Activated CD4-positive, alpha-beta memory T cell treated with anti-CD3 and anti-CD28 coated beads, Interleukin-2, amount 10 ng/mL, durations not matched to agents 7 days and 5 days (primary cell): ENCODE measurements around the gene ABCC3. TPM values are rescaled to one million over a fixed set of nuclear protein-coding genes. Genes with fewer than 3 reads are reported as not detected.
A peak's percentile ranks its signal among the peaks of the same experiment; 100 is the strongest.

Source experiments
- CTCF ChIA-PET: fragments of 350-600 bp; sonication (Branson Sonifier 250); formaldehyde crosslinking; loops from one replicate; lab custom pipeline; 2021; ENCODE audit warnings: antibody characterized with exemption, inconsistent platforms; lab: Charles Lee
- POLR2A ChIA-PET: fragments of 350-600 bp; sonication (Branson Sonifier 250); formaldehyde crosslinking; loops from one replicate; lab custom pipeline; 2021; ENCODE audit warnings: antibody characterized with exemption; lab: Charles Lee
- DNase-seq: peaks from one replicate; pipeline ENCODE4 v3.0.0-alpha.2; 2020
- H3K27ac Mint-ChIP-seq: one replicate; pipeline ENCODE4 v1.8.0; 2021; ENCODE audit warnings: mild to moderate bottlenecking, mixed read lengths
- H3K27me3 Mint-ChIP-seq: one replicate; pipeline ENCODE4 v1.8.0; 2021; ENCODE audit warnings: mixed read lengths
- H3K36me3 Mint-ChIP-seq: one replicate; pipeline ENCODE4 v1.8.0; 2021; ENCODE audit warnings: low read depth, mixed read lengths
- H3K4me1 Mint-ChIP-seq: one replicate; pipeline ENCODE4 v1.8.0; 2021; ENCODE audit warnings: mixed read lengths
- H3K4me3 Mint-ChIP-seq: one replicate; pipeline ENCODE4 v1.8.0; 2021; ENCODE audit warnings: mild to moderate bottlenecking, mixed read lengths
- H3K9me3 Mint-ChIP-seq: one replicate; pipeline ENCODE4 v1.8.0; 2021; ENCODE audit warnings: mixed read lengths
- total RNA-seq, 2 experiments: library from RNA; stranded (reverse); gene quantifications; one replicate each; pipeline ENCODE4 v1.2.3, GENCODE V29; 2021

The ABCC3 gene
- total RNA-seq, 2 experiments from 2014 or later, result 0.25 TPM; not detected in 1

- CTCF ChIA-PET, result no interaction called here
Measured at GRCh38 chr17:50689251-50689650, 54.6 kb downstream of the ABCC3 start.

DNA sequence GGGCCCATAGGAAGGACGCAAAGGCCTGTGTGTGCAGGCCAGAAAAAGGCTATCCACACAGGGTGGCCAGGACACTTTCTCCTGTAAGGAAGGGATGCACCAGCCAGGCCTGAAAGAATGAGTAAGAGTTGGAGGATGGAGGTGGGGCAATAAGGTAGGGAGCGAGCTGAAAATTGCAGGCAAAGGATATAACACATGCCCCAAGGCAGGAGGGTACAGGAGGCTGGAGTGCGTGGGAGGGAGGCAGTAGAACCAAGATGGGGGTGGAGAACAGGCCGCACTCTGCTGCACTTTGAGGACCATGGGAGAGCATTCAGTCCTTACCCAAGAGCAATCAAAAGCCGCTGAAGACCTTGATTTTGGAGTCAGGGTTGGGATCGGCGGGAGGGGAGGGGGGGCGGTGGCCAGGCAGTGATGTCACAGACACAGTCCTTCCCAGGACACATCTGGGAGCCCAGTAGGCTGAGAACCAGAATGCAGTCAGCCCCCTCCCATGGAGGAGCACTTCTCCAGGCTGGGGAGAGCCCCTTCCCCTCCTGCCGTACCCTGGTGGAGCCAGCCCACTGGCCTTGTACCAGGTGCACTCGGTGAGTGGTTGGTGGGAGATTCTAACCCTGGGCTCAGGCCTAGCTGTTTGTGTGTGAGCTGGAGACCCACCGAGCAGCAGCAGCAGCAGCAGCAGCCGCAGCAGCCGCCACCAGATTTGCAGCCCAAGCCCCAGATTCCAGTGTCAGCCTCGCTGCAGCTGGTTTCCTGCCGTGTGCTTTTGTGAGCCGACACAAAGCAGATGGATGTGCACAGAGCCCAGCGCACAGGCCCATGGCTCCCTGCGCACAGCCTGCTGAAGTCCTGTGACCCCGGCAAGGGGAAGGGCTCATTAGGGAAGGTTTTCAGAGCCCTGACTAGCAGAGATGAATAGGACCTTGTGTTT is 55.5 kb downstream of the ABCC3 start:
- ChIA-PET POLR2A (interaction anchor here (2.5 kb wide), 1 partner anchor 17 kb away, joined by 7 read pairs; the partner anchor contains the start of gene ANKRD40), CTCF (no interaction called here)
- Mint-ChIP-seq H3K27me3 (no peaks in the 10 kb centered on the region), H3K9me3 (no peaks in the 10 kb centered on the region), H3K4me1 (no peaks in the 10 kb centered on the region), H3K4me3 (no peak overlapping the region), H3K36me3 (peaks cover 13% of the 10 kb centered on the region), H3K27ac (no peak overlapping the region)
- DNase-seq, result no peak

More at GRCh38 chr17:50689251-50689650, 54.6 kb downstream of the ABCC3 start:
- POLR2A ChIA-PET, result no interaction called here
- Mint-ChIP-seq H3K4me1 (no peaks in the 10 kb centered on the region), H3K36me3 (peaks cover 7% of the 10 kb centered on the region), H3K4me3 (no peak overlapping the region), H3K27me3 (no peaks in the 10 kb centered on the region), H3K9me3 (no peaks in the 10 kb centered on the region), H3K27ac (no peak overlapping the region)
- DNase-seq, result no peak

DNA sequence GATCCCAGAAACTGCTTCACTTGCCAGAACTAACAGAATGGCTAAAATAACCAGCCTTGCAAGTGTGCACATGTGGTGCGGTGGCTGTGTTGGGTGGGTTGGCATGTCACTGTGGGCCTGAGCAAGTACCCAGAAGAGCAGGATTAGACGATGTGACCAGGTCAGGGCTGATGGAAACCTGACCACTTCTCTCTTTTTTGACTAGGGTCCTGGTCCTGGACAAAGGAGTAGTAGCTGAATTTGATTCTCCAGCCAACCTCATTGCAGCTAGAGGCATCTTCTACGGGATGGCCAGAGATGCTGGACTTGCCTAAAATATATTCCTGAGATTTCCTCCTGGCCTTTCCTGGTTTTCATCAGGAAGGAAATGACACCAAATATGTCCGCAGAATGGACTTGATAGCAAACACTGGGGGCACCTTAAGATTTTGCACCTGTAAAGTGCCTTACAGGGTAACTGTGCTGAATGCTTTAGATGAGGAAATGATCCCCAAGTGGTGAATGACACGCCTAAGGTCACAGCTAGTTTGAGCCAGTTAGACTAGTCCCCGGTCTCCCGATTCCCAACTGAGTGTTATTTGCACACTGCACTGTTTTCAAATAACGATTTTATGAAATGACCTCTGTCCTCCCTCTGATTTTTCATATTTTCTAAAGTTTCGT is 56.3 kb downstream of the ABCC3 start:
- H3K4me1 Mint-ChIP-seq, result peaks cover under 1% of the 10 kb centered on the region
- ChIA-PET CTCF (no interaction called here), POLR2A (interaction anchor here (2.5 kb wide), 1 partner anchor 16 kb away, joined by 7 read pairs; the partner anchor contains the start of gene ANKRD40)
- no peak for DNase-seq
- no peaks in the 10 kb centered on the region for H3K27me3 Mint-ChIP-seq
- H3K4me3 Mint-ChIP-seq, result no peak overlapping the region
- no peaks in the 10 kb centered on the region for H3K9me3 Mint-ChIP-seq
- no peak overlapping the region for H3K27ac Mint-ChIP-seq
- peaks cover 20% of the 10 kb centered on the region for H3K36me3 Mint-ChIP-seq

GRCh38 chr17:50691550-50692447 is 57.1 kb downstream of the ABCC3 start:
- ChIA-PET CTCF (no interaction called here), POLR2A (interaction anchor here (2.5 kb wide), 1 partner anchor 15 kb away, joined by 7 read pairs; the partner anchor contains the start of gene ANKRD40)
- no peak for DNase-seq
- H3K27ac Mint-ChIP-seq, result no peak overlapping the region
- H3K36me3 Mint-ChIP-seq, result peaks cover 28% of the 10 kb centered on the region
- H3K4me1 Mint-ChIP-seq, result peaks cover 6% of the 10 kb centered on the region
- no peaks in the 10 kb centered on the region for H3K27me3 Mint-ChIP-seq
- H3K9me3 Mint-ChIP-seq, result no peaks in the 10 kb centered on the region
- no peak overlapping the region for H3K4me3 Mint-ChIP-seq

DNA sequence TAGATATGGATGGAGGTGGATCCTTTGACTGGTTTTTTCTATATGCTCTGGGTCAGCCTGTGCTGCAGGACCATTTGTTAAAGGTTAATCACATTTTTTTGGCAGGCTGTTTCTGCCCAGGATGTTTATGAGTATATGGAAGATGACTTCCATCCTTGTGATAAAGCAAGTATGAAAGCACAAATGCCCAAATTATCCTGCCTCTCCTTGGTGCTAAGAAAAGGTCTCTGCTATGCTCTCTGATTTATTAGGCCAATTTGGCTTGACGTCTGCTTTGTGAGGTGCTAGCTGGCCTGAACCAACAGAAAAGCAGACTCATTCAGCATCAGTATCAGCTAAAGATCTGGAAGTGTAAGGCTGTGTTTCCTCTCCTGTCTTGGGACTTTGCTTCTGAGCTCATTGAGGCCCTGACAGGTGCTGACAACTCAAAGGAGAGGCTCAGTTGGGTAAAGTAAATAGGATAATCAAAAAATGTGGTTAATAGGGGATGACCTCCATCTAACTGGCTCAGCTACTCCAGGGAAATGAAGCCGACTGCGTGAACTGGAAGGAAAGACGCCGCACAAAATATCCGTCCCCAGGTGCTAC is 57.9 kb downstream of the ABCC3 start:
- Mint-ChIP-seq H3K27ac (no peak overlapping the region), H3K4me1 (peaks cover 14% of the 10 kb centered on the region), H3K4me3 (no peak overlapping the region), H3K9me3 (no peaks in the 10 kb centered on the region), H3K27me3 (no peaks in the 10 kb centered on the region), H3K36me3 (peaks cover 36% of the 10 kb centered on the region)
- DNase-seq, result no peak
- CTCF ChIA-PET, result interaction anchor here (1.0 to 1.2 kb wide), 2 partner anchors 10 to 149 kb away, joined by 3 read pairs; no protein-coding TSS in a partner anchor
- POLR2A ChIA-PET, result interaction anchor here (2.5 kb wide), 1 partner anchor 15 kb away, joined by 7 read pairs; the partner anchor contains the start of gene ANKRD40

DNA sequence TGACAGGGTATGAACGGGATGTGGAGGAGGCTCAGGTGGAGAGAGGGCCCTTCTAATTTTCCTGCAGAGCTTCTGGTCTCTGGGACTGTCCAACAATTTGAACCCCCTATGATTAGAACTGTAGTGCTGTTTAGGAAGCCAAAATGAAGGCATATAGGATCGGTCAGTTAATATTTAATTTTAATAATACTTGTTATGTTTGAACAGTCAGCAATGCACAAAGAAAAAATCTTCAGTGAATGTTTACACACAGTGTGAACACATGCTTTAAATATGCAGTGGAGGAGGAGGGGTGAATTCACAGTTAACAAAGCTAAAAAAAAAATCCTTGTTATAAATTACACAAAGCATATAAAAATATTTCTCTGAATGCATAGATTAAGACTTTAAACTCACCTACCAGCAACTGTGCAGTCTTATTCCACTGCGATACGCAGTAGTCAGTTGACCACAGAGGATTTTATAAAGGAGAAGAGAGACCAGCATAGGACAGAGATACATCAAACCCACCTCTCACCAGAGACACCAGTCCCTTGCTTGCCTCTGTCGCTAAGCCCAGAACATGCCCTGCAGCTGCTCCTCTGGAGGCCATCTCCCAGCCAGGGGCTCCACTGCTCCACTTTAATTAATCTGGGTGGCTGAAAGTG is 58.5 kb downstream of the ABCC3 start:
- CTCF ChIA-PET, result interaction anchor here (1.0 to 1.5 kb wide), 3 partner anchors 9 to 149 kb away, joined by 3 to 4 read pairs (median 3); no protein-coding TSS in a partner anchor
- POLR2A ChIA-PET, result interaction anchor here (2.5 kb wide), 1 partner anchor 14 kb away, joined by 7 read pairs; the partner anchor contains the start of gene ANKRD40

DNA sequence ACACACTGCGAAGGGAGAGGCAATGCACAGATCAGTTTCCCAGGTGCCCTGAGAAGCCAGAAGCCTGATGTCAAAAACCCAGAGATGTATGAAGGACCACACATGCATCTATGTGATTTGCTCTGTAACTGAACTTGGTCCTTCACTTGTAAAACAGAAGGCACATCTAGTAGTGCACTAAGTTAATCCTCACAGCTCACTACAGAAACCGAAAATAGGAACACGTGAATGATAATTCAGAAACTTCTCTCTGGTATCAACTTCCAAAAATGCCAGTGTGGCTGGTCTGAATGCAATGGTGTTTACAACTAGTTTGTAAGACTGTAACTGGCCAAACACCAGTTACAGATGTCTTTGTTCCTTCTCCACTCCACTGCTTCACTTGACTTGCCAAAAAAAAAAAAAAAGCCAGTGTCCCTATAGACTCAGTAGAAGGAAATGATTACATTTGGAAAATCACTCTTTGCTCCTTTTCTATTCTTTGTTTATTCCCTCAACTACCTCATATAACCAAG is 61.7 kb downstream of the ABCC3 start:
- H3K4me3 Mint-ChIP-seq, result no peak overlapping the region
- ChIA-PET POLR2A (interaction anchor here (1.3 to 2.7 kb wide), 2 partner anchors 12 to 23 kb away, joined by 4 to 9 read pairs; partner anchors contain the start of genes ANKRD40 and LUC7L3), CTCF (interaction anchor here (0.6 to 2.5 kb wide), 10 partner anchors 10 to 195 kb away, joined by 3 to 29 read pairs (median 4); partner anchors contain the start of gene CACNA1G)
- H3K27me3 Mint-ChIP-seq, result no peaks in the 10 kb centered on the region
- no peak for DNase-seq
- no peak overlapping the region for H3K27ac Mint-ChIP-seq
- peaks cover 30% of the 10 kb centered on the region for H3K4me1 Mint-ChIP-seq
- peaks cover 61% of the 10 kb centered on the region for H3K36me3 Mint-ChIP-seq
- no peaks in the 10 kb centered on the region for H3K9me3 Mint-ChIP-seq

More for the DNA sequence above, 58.5 kb downstream of the ABCC3 start:
- H3K9me3 Mint-ChIP-seq, result no peaks in the 10 kb centered on the region
- no peak for DNase-seq
- no peak overlapping the region for H3K4me3 Mint-ChIP-seq
- peaks cover 20% of the 10 kb centered on the region for H3K4me1 Mint-ChIP-seq
- H3K36me3 Mint-ChIP-seq, result peaks cover 39% of the 10 kb centered on the region
- H3K27me3 Mint-ChIP-seq, result no peaks in the 10 kb centered on the region
- no peak overlapping the region for H3K27ac Mint-ChIP-seq

DNA sequence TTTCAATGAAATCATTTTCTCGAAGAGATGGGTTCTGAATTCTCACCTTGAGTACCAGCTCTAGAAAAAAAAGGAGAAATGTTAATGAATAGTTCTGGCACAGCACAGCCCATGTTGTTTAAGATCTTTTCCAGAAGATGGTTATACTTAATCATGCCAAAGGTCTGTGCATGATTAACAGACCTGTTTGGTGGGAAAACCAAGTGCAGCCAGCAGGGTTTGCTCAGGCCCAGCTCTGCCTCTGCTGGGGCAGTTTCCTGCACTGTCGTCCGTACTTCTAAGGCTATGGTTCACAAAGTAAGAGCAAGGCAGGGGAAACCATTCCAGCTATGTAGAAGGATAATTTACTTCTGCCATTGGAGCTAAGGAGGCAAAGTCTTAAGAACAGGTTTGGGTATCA is 62.4 kb downstream of the ABCC3 start:
- CTCF ChIA-PET, result interaction anchor here (0.6 to 2.2 kb wide), 12 partner anchors 9 to 214 kb away, joined by 3 to 15 read pairs (median 4); partner anchors contain the start of gene CACNA1G
- peaks cover 37% of the 10 kb centered on the region for H3K4me1 Mint-ChIP-seq

GRCh38 chr17:50697663-50698272 is 63.1 kb downstream of the ABCC3 start:
- peak overlapping the region; percentile 68 for H3K27ac Mint-ChIP-seq
- no peaks in the 10 kb centered on the region for H3K9me3 Mint-ChIP-seq
- no peaks in the 10 kb centered on the region for H3K27me3 Mint-ChIP-seq
- ChIA-PET CTCF (interaction anchor here (0.6 to 2.2 kb wide), 9 partner anchors 36 to 363 kb away, joined by 3 to 15 read pairs (median 4); partner anchors contain the start of gene CACNA1G), POLR2A (interaction anchor here (0.8 to 2.7 kb wide), 3 partner anchors 11 to 69 kb away, joined by 3 to 9 read pairs (median 4); partner anchors contain the start of genes ANKRD40 and LUC7L3)
- no peak overlapping the region for H3K4me3 Mint-ChIP-seq
- peaks cover 37% of the 10 kb centered on the region for H3K4me1 Mint-ChIP-seq
- DNase-seq, result no peak
- peaks cover 61% of the 10 kb centered on the region for H3K36me3 Mint-ChIP-seq

More for the DNA sequence above, 62.4 kb downstream of the ABCC3 start:
- DNase-seq, result no peak
- no peak overlapping the region for H3K4me3 Mint-ChIP-seq
- peaks cover 64% of the 10 kb centered on the region for H3K36me3 Mint-ChIP-seq
- peak overlapping the region; percentile 68 for H3K27ac Mint-ChIP-seq
- no peaks in the 10 kb centered on the region for H3K9me3 Mint-ChIP-seq
- no peaks in the 10 kb centered on the region for H3K27me3 Mint-ChIP-seq
- POLR2A ChIA-PET, result interaction anchor here (0.7 to 2.7 kb wide), 3 partner anchors 10 to 22 kb away, joined by 3 to 9 read pairs (median 4); partner anchors contain the start of genes ANKRD40 and LUC7L3

- Mint-ChIP-seq H3K36me3 (peaks cover 65% of the 10 kb centered on the region), H3K27me3 (no peaks in the 10 kb centered on the region), H3K4me1 (peaks cover 48% of the 10 kb centered on the region), H3K27ac (no peak overlapping the region), H3K4me3 (no peak overlapping the region), H3K9me3 (no peaks in the 10 kb centered on the region)
- POLR2A ChIA-PET, result no interaction called here
- DNase-seq, result no peak
- CTCF ChIA-PET, result no interaction called here
Measured at GRCh38 chr17:50699410-50699809, 64.7 kb downstream of the ABCC3 start.
